Smooth muscle cell (in vitro differentiated cells): Measurements from ENCODE around the gene PIGU. TPM values are rescaled to one million over a fixed set of nuclear protein-coding genes. Genes with fewer than 3 reads are reported as not detected.
"Not testable (repeated sequence)": the region's sequence is repeated elsewhere in the genome, so short reads cannot be mapped to it uniquely, and the experiment has no call there.

ENCODE experiments used
- DNase-seq: peaks from one replicate; lab custom pipeline; 2025; ENCODE audit not compliant: unreplicated experiment; lab: John Stamatoyannopoulos, UW
- H2AFZ ChIP-seq: fragments of 200-600 bp; sonication (generic); 2 replicates; pipeline ENCODE4 v1.6.0; 2016; ENCODE audit warnings: antibody characterized with exemption, low read depth, mild to moderate bottlenecking
- H3F3A ChIP-seq: fragments of 200-600 bp; sonication (generic); 2 replicates; pipeline ENCODE4 v1.6.0; 2017; ENCODE audit warnings: antibody characterized with exemption, low read depth
- H3K27ac ChIP-seq: fragments of 200-600 bp; sonication (generic); 2 replicates; pipeline ENCODE4 v1.5.1; 2016; ENCODE audit warnings: low read depth, mild to moderate bottlenecking
- H3K27me3 ChIP-seq: fragments of 200-600 bp; sonication (generic); 2 replicates; pipeline ENCODE4 v1.6.1; 2016; ENCODE audit warnings: low read depth, mild to moderate bottlenecking
- H3K36me3 ChIP-seq: fragments of 200-600 bp; sonication (generic); 2 replicates; pipeline ENCODE4 v1.5.1; 2016; ENCODE audit warnings: low read depth
- H3K4me1 ChIP-seq: fragments of 200-600 bp; sonication (generic); 2 replicates; pipeline ENCODE4 v1.5.1; 2016; ENCODE audit warnings: low read depth
- H3K4me2 ChIP-seq: fragments of 200-600 bp; sonication (generic); 2 replicates; pipeline ENCODE4 v1.6.0; 2016; ENCODE audit warnings: mild to moderate bottlenecking
- H3K4me3 ChIP-seq: fragments of 200-600 bp; sonication (generic); 2 replicates; pipeline ENCODE4 v1.5.1; 2016; ENCODE audit warnings: mild to moderate bottlenecking
- H3K79me2 ChIP-seq: fragments of 200-600 bp; sonication (generic); 2 replicates; pipeline ENCODE4 v1.6.0; 2016; ENCODE audit warnings: low read depth, mild to moderate bottlenecking
- H3K9ac ChIP-seq: fragments of 200-600 bp; sonication (generic); 2 replicates; pipeline ENCODE4 v1.6.0; 2016; ENCODE audit warnings: low read depth
- H3K9me3 ChIP-seq: fragments of 200-600 bp; sonication (generic); replicated peaks from 2 replicates; pipeline ENCODE4 v1.5.1; 2016; ENCODE audit warnings: low read depth
- H4K20me1 ChIP-seq: fragments of 200-600 bp; sonication (generic); 2 replicates; pipeline ENCODE4 v1.6.0; 2016; ENCODE audit warnings: low read depth
- WGBS: methylation state at CpG from one replicate; pipeline ENCODE4 v1.1.7; 2016; ENCODE audit warnings: low lambda C conversion rate; 5-methylcytosine and 5-hydroxymethylcytosine counted together
- polyA plus RNA-seq: library from polyadenylated mRNA; unstranded; fragments of >200 nt; fragmentation: Nextera tagmentation; extraction: Ambion mirVana; gene quantifications from 2 replicates; pipeline ENCODE4 v1.2.1, GENCODE V29; 2016
- total RNA-seq: library from RNA; depleted of rRNA; stranded (reverse); fragments of >200 nt; gene quantifications from 2 replicates; pipeline ENCODE4 v1.2.3, GENCODE V29; 2014
- TF ChIP-seq, protein P1 (sequence below): fragments of 200-600 bp; sonication (generic); IDR thresholded peaks from 2 replicates; pipeline ENCODE4 v1.5.1; 2017; ENCODE audit warnings: borderline replicate concordance, mild to moderate bottlenecking, antibody characterized with exemption; ENCODE audit not compliant: insufficient read depth, poor library complexity, severe bottlenecking

The PIGU gene
- total and polyA plus RNA-seq, 2 experiments from 2014 or later, result 46.5 to 50.2 TPM

DNA sequence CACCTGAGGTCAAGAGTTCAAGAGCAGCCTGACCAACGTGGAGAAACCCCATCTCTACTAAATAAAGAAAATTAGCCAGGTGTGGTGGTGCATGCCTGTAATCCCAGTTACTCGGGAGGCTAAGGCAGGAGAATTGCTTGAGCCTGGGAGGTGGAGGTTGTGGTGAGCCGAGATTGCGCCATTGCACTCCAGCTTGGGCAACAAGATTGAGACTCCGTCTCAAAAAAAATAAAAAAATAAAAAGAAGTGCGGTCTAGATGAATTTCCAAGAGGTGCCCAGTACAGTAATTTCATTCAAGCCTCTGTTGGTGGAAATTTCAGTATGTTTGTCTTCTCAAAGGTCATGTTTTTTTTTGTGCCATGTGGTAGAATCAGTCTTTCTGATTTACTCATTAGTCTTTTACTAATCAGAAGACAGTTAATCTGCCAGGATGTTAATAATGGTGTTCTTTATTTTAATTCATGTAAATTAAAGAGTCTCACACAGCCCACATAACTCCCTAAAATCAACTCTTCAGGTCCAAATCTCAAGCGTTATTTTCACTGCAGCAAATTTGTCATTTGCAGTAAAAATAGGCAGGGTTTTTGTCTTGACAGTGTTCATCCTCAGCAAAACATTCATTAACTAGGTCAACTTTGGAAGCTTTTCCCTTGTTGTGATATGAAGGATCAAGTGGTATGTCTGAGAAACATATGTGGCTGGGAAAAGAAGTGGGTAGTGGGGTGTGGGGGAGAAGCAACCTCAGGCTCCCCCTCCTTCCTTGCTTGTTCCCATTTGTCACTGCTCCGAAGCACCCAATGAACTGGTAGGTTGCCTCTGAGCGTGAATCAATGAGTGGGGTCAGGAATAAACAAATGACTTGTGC, 40.6 kb upstream of the PIGU start:
- no peak for DNase-seq
- Histone ChIP-seq H4K20me1 (peaks cover 16% of the 10 kb centered on the region), H3K36me3 (no peaks in the 10 kb centered on the region), H3K4me1 (no peaks in the 10 kb centered on the region), H3K79me2 (no peaks in the 10 kb centered on the region), H3K27ac (no peak overlapping the region), H3K4me2 (no peak overlapping the region), H3K4me3 (no peak overlapping the region), H2AFZ (no peak overlapping the region), H3F3A (peaks cover 27% of the 10 kb centered on the region), H3K9me3 (no peaks in the 10 kb centered on the region), H3K27me3 (no peaks in the 10 kb centered on the region), H3K9ac (no peak overlapping the region)
- TF ChIP-seq, protein P1, sequence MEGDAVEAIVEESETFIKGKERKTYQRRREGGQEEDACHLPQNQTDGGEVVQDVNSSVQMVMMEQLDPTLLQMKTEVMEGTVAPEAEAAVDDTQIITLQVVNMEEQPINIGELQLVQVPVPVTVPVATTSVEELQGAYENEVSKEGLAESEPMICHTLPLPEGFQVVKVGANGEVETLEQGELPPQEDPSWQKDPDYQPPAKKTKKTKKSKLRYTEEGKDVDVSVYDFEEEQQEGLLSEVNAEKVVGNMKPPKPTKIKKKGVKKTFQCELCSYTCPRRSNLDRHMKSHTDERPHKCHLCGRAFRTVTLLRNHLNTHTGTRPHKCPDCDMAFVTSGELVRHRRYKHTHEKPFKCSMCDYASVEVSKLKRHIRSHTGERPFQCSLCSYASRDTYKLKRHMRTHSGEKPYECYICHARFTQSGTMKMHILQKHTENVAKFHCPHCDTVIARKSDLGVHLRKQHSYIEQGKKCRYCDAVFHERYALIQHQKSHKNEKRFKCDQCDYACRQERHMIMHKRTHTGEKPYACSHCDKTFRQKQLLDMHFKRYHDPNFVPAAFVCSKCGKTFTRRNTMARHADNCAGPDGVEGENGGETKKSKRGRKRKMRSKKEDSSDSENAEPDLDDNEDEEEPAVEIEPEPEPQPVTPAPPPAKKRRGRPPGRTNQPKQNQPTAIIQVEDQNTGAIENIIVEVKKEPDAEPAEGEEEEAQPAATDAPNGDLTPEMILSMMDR, result no peak
- 89% methylated on average over 9 of the region's 9 CpGs for WGBS

DNA sequence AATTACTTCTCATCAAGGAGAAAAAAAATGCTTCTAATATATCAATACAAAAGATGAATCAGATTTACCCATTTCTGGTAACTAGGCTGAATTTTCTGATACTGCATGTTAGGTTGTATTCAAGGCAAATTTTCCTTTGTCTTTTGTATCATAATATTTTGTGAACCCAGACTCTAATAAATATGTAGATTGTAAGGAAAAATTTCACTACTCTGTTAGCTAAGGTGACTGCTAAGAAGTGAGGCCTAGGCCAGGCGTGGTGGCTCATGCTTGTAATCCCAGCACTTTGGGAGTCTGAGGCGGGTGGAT, 40.0 kb upstream of the PIGU start:
- Histone ChIP-seq H3K4me2 (no peak overlapping the region), H3K27me3 (no peaks in the 10 kb centered on the region), H2AFZ (no peak overlapping the region), H3K4me1 (no peaks in the 10 kb centered on the region), H3K4me3 (no peak overlapping the region), H3F3A (peaks cover 27% of the 10 kb centered on the region), H3K27ac (no peak overlapping the region), H3K79me2 (no peaks in the 10 kb centered on the region), H4K20me1 (peaks cover 22% of the 10 kb centered on the region), H3K36me3 (no peaks in the 10 kb centered on the region), H3K9ac (no peak overlapping the region), H3K9me3 (no peaks in the 10 kb centered on the region)
- TF ChIP-seq, protein P1, result no peak
- DNase-seq, result no peak
- WGBS, result 98% methylated on average over 2 of the region's 2 CpGs

DNA sequence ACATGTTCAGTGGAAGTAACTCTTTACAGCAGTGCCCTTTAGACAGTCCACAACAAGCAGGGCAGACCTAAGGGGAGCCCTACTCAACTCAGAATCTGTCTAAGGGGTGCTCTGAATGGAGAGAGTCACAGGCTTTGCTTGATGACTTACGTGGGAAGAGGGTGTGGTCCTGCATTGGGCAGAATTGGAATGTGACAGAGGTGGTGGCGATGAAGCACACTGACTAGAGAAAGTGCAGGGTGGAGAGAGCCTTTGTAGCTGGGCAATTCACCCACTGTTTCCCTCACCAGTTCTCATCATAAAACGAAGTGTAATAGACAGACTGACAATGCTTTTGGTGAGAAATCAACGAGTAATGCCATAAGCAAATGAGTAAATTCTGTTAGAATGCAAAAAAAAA, 38.5 kb upstream of the PIGU start:
- DNase-seq, result no peak
- TF ChIP-seq, protein P1, result no peak
- Histone ChIP-seq H4K20me1 (peaks cover 31% of the 10 kb centered on the region), H3K4me3 (no peak overlapping the region), H3K36me3 (no peaks in the 10 kb centered on the region), H3K9me3 (no peaks in the 10 kb centered on the region), H3K4me1 (peaks cover under 1% of the 10 kb centered on the region), H2AFZ (no peak overlapping the region), H3K9ac (no peak overlapping the region), H3F3A (peaks cover 27% of the 10 kb centered on the region), H3K27ac (no peak overlapping the region), H3K4me2 (no peak overlapping the region), H3K79me2 (no peaks in the 10 kb centered on the region), H3K27me3 (no peaks in the 10 kb centered on the region)
- WGBS, result 88% methylated on average over 4 of the region's 4 CpGs

DNA sequence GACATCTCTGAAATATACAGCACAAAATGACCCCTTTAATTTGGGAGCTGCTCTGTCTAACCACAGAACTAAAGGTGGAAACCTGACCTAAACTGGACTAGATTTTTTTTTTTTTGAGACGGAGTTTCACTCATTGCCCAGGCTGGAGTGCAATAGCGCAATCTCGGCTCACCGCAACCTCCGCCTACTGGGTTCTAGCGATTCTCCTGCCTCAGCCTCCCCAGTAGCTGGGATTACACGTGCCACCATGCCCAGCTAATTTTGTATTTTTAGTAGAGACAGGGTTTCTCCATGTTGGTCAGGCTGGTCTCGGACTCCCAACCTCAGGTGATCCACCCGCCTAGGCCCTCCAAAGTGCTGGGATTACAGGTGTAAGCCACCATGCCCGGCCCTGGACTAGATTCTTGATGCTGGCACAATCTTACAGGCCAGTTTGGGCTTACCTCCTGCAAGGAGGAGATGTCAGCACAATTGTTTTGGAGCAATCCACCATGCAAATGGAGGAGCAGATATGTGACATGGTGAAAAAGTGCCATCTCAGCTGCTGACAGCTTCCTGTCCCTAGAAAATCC, 37.1 kb upstream of the PIGU start:
- not testable (repeated sequence) for H3K9me3 ChIP-seq, H3K27me3 ChIP-seq, H3K4me3 ChIP-seq, DNase-seq, H3K9ac ChIP-seq, H3K4me1 ChIP-seq, H2AFZ ChIP-seq, H3K79me2 ChIP-seq, H3K36me3 ChIP-seq
- 99% methylated on average over 10 of the region's 10 CpGs for WGBS
- H3F3A ChIP-seq, result peaks cover 27% of the 10 kb centered on the region
- H3K27ac ChIP-seq, result peak overlapping the region; percentile 57
- H3K4me2 ChIP-seq, result peak overlapping the region; percentile 50
- peaks cover 35% of the 10 kb centered on the region for H4K20me1 ChIP-seq
